Prostate gland (tissue), 2 donors: Measurements from ENCODE around the gene MACROH2A2.
A peak's percentile ranks its signal among the peaks of the same experiment; 100 is the strongest.

Source experiments
- CTCF ChIP-seq, 4 experiments: fragments of 200-600 bp in 2 of 4; fragments of 450-650 bp in 2 of 4; sonication (generic) in 2 of 4; IDR thresholded peaks; 1 replicate in 3 of 4; 2 replicates in 1 of 4; pipeline ENCODE4 v1.5.1; 2016 to 2019; ENCODE audit warnings: antibody characterized with exemption in 4 of 4, mild to moderate bottlenecking in 2 of 4, moderate library complexity in 2 of 4
- POLR2A ChIP-seq: fragments of 450-650 bp; IDR thresholded peaks from one replicate; pipeline ENCODE4 v1.6.1; 2016; ENCODE audit warnings: antibody characterized with exemption, mild to moderate bottlenecking

- TF ChIP-seq POLR2A: peak; percentile 27
- peak in 3 of 4 experiments; percentile 13 to 44 (median 41) for TF ChIP-seq CTCF (IDR thresholded peaks at IDR 0.05)
Measured at GRCh38 chr10:70052462-70053217, at the start of gene MACROH2A2.
